ENCODE results near the gene RASA2. TPM values are rescaled to one million over a fixed set of nuclear protein-coding genes. Genes with fewer than 3 reads are reported as not detected.

RASA2 gene
- total RNA-seq, 1 donor from 2014 or later = 21.5 TPM

DNA sequence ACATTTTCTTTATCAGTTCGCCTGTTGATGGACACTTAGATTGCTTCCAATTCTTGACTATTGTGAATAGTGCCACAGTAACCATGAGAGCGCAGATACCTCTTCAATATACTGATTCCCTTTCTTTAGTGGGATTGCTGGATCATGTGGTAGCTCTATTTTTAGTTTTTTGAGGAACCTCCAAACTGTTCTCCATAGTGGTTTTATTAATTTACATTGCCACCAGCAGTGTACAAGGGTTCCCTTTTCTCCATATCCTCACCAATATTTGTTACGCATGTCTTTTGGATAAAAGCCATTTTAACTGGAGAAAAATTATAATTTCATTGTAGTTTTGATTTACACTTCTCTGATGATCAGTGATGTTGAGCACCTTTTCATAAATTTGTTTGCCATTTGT lies 59.3 kb downstream of the RASA2 start:
- no peak overlapping the region for H3K4me3 Mint-ChIP-seq (ENCODE audit: low read depth)
- H3K27me3 Mint-ChIP-seq = no peaks in the 10 kb centered on the region
- no peak overlapping the region for H3K27ac Mint-ChIP-seq
- TF ChIP-seq, protein P1, sequence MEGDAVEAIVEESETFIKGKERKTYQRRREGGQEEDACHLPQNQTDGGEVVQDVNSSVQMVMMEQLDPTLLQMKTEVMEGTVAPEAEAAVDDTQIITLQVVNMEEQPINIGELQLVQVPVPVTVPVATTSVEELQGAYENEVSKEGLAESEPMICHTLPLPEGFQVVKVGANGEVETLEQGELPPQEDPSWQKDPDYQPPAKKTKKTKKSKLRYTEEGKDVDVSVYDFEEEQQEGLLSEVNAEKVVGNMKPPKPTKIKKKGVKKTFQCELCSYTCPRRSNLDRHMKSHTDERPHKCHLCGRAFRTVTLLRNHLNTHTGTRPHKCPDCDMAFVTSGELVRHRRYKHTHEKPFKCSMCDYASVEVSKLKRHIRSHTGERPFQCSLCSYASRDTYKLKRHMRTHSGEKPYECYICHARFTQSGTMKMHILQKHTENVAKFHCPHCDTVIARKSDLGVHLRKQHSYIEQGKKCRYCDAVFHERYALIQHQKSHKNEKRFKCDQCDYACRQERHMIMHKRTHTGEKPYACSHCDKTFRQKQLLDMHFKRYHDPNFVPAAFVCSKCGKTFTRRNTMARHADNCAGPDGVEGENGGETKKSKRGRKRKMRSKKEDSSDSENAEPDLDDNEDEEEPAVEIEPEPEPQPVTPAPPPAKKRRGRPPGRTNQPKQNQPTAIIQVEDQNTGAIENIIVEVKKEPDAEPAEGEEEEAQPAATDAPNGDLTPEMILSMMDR (IDR thresholded peaks at IDR 0.05; ENCODE audit: unreplicated experiment) = no peak
- DNase-seq (ENCODE audit: low spot score, unreplicated experiment) = no peak
- H3K4me1 Mint-ChIP-seq (ENCODE audit: low read depth) = no peaks in the 10 kb centered on the region
- peaks cover 34% of the 10 kb centered on the region for H3K9me3 Mint-ChIP-seq (ENCODE audit: low read depth)
- peaks cover 62% of the 10 kb centered on the region for H3K36me3 Mint-ChIP-seq (ENCODE audit: insufficient read depth)

DNA sequence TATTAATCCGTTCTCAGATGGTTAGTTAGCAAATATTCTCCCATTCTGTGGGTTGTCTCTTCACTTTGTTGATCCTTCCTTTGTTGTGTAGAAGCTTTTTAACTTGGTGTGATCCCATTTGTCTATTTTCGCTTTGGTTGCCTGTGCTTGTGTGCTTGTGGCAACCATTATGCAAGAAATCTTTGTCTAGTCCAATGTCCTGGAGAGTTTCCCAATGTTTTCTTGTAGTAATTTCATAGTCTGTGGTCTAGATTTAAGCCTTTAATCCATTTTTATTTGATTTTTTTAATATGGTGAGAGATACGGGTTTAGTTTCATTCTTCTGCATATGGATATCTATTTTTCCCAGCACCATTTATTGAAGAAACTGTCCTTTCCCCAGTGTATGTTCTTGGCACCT lies 59.8 kb downstream of the RASA2 start:
- TF ChIP-seq, protein P1 (IDR thresholded peaks at IDR 0.05; ENCODE audit: unreplicated experiment) = no peak
- Mint-ChIP-seq H3K9me3 (ENCODE audit: low read depth) (peaks cover 34% of the 10 kb centered on the region), H3K27me3 (no peaks in the 10 kb centered on the region), H3K4me3 (ENCODE audit: low read depth) (no peak overlapping the region), H3K27ac (no peak overlapping the region), H3K36me3 (ENCODE audit: insufficient read depth) (peaks cover 62% of the 10 kb centered on the region), H3K4me1 (ENCODE audit: low read depth) (no peaks in the 10 kb centered on the region)
- DNase-seq (ENCODE audit: low spot score, unreplicated experiment) = no peak

DNA sequence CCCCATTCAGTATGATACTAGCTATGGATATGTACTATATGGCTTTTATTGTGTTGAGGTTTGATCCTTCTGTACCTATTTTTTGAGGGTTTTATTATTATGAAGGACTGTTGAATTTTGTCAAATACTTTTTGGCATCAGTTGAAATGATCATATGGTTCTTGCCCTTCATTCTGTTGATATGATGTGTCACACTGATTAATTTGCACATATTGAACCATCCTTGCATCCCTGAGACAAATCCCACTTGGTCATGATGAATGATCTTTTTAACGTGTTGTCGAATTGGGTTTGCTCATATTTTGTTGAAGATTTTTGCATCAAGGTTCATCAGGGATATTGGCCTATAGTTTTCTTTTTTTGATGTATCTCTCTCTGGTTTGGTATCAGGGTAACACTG lies 61.0 kb downstream of the RASA2 start:
- Mint-ChIP-seq H3K27ac (no peak overlapping the region), H3K4me1 (ENCODE audit: low read depth) (no peaks in the 10 kb centered on the region), H3K4me3 (ENCODE audit: low read depth) (no peak overlapping the region), H3K9me3 (ENCODE audit: low read depth) (peaks cover 34% of the 10 kb centered on the region), H3K36me3 (ENCODE audit: insufficient read depth) (peaks cover 54% of the 10 kb centered on the region), H3K27me3 (no peaks in the 10 kb centered on the region)
- TF ChIP-seq, protein P1 (IDR thresholded peaks at IDR 0.05; ENCODE audit: unreplicated experiment) = no peak
- DNase-seq (ENCODE audit: low spot score, unreplicated experiment) = no peak

DNA sequence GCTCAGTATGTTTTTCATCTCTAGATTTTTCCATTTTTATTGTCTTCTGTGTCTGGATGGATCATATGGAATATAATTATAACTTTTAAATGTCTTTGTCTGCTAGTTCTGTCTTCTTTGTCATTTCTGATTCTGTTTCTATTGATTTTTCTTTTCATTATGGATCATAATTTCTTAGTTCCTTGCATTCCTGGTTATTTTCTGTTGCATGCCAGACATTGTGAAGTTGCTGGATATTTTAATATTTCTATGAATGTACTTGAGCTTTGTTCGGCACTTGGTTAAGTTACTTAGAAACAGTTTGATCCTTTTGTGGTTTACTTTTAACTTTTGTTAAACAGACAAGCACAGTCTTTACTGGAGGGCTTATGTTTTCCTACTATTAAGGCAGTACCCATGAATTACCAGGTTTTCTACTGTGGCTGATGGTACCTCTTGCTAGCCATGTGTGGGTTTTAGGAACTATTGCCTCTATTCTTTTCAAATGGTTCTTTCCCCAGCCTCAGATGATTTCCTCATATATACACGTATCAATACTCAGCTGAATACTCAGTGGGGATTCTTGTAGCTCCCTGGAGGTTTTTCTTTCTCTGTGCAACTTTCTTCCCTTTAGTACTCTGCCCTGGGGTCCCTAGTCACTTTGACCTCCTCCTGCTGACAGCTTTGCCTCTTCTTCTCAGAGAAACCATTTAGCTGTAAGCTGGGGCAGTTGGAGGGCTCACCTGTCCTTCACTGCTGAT lies 64.3 kb downstream of the RASA2 start:
- Mint-ChIP-seq H3K36me3 (ENCODE audit: insufficient read depth) (peaks cover 29% of the 10 kb centered on the region), H3K4me3 (ENCODE audit: low read depth) (no peak overlapping the region), H3K9me3 (ENCODE audit: low read depth) (peaks cover 21% of the 10 kb centered on the region), H3K27ac (no peak overlapping the region), H3K27me3 (no peaks in the 10 kb centered on the region), H3K4me1 (ENCODE audit: low read depth) (no peaks in the 10 kb centered on the region)
- TF ChIP-seq, protein P1 (IDR thresholded peaks at IDR 0.05; ENCODE audit: unreplicated experiment) = no peak
- no peak for DNase-seq (ENCODE audit: low spot score, unreplicated experiment)

DNA sequence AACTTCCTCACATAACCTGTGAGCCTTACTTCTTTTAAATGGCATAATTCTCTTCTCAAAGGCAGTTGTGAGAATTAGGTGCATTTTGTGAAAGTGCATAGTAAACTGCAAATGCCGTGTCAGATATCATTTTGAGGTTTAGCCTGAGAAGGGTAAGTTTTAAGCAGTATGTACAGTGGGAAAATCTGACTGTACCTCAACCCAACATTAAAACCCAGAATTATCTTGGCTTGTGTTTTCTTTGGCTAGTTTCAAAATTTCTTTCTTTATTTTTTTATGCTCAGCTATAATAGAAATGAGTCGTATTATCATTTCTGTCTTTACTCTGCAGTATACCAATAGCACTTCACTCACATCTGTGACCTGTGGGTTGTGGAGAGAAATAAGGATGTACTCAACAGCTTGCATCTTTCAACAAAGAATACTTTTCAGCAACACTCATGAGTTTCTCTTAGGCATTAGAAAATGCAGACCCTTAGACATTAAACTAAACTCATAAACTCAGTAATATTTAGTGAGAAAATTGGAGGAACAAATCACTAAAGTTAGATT lies 65.7 kb downstream of the RASA2 start:
- no peak overlapping the region for H3K27ac Mint-ChIP-seq
- no peaks in the 10 kb centered on the region for H3K4me1 Mint-ChIP-seq (ENCODE audit: low read depth)
- H3K4me3 Mint-ChIP-seq (ENCODE audit: low read depth) = no peak overlapping the region
- H3K36me3 Mint-ChIP-seq (ENCODE audit: insufficient read depth) = peaks cover 17% of the 10 kb centered on the region
- peaks cover 7% of the 10 kb centered on the region for H3K9me3 Mint-ChIP-seq (ENCODE audit: low read depth)
- DNase-seq (ENCODE audit: low spot score, unreplicated experiment) = no peak
- H3K27me3 Mint-ChIP-seq = no peaks in the 10 kb centered on the region
- TF ChIP-seq, protein P1 (IDR thresholded peaks at IDR 0.05; ENCODE audit: unreplicated experiment) = no peak

All from progenitor cell of endocrine pancreas (in vitro differentiated cells).